GM18511 (cell line): ENCODE measurements around the gene TRAF5.

Experiments
- ATAC-seq: cut with Tn5 transposase; IDR thresholded peaks from one replicate; pipeline ENCODE4 v1.9.1; 2021; ENCODE audit warnings: mild to moderate bottlenecking, moderate library complexity; ENCODE audit not compliant: unreplicated experiment

TRAF5 gene

GRCh38 chr1:211327346-211327921 is 801 bp downstream of the TRAF5 start:
- peak; percentile 40 for ATAC-seq

GRCh38 chr1:211328084-211328694 is 1.6 kb downstream of the TRAF5 start:
- ATAC-seq: no peak

- ATAC-seq: no peak
Measured at GRCh38 chr1:211328866-211329475, 2.3 kb downstream of the TRAF5 start.

DNA sequence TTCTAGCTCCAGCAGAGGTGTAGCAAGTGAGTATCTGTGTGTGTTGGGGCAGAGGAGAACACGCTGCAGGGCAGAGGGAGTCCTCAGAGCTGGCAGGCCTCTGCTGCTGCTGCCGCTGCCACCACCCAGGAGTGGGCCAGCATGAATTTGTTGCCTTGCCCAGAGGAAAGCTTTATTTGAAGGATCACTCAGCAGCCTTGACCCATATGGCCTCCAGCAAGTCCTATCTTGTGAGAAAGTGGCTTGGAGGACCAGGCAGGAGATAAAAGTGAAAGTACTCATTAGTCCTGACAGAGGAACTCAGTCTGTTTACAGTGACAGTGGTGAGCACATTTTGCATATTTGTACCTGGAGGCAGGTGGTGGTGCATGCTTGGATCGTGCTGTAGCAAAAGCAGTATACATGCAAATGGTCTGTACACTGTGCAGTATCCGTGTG is 3.1 kb downstream of the TRAF5 start:
- peak; percentile 51 for ATAC-seq

- no peak for ATAC-seq
Measured at GRCh38 chr1:211330282-211330936, 3.8 kb downstream of the TRAF5 start.

- no peak for ATAC-seq
Measured at GRCh38 chr1:211331011-211331709, 4.5 kb downstream of the TRAF5 start.

- no peak for ATAC-seq
Measured at GRCh38 chr1:211332036-211332616, 5.5 kb downstream of the TRAF5 start.

DNA sequence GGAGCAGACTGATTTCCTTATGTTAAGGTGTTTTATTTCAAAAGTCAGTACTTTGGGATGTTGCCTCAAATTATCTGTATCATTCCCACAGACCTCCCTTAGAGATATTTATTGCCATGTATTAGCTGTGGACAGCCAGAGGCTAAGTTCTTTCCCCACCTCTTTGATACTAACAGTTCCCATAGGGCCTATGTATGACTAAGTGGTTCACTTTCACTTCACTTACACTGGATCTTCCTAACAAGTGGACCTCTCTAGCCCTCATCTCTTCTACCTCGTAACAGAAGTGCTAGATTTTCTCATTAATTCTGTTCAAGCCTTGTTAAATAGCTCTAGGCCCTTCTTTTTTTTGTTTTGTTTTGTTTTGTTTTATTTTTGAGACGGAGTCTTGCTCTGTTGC is 6.2 kb downstream of the TRAF5 start:
- no peak for ATAC-seq

DNA sequence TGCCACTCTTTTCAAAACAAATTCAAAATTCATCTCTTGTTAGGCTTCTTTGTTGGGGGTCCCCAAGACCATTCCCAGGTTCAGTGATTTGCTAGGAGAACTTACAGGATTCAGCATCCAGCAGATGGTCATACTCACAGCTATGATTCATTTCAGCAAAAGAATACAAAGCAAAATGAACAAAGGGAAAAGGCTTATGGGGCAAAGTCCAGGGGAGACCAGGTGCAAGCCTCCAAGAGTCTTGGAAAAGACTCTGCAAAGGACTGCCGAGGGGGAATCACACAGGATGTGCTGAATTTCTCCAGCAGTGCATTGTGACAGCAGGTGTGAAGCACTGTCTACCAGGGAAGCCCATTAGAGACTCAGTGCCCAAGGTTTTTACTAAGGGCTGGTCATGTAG is 7.3 kb downstream of the TRAF5 start:
- ATAC-seq: no peak

DNA sequence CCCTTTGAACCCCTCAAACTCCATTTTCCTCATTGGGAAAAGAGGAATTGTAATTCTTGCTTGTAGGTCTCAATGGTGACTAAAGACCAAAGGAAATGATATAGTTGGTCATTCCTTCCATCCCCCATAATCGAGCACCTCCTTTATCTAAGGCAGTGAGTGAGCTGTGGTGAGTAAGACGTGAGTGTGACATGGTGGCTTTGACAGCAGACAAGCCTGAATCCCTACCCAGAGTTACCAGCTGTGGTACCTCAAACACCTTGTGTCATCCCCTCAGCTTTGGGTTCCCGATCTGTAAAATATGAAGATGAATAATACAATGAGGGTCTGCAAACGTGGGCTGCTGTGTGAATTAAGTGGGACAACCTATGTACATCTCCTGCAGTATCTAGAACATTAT is 8.4 kb downstream of the TRAF5 start:
- no peak for ATAC-seq

DNA sequence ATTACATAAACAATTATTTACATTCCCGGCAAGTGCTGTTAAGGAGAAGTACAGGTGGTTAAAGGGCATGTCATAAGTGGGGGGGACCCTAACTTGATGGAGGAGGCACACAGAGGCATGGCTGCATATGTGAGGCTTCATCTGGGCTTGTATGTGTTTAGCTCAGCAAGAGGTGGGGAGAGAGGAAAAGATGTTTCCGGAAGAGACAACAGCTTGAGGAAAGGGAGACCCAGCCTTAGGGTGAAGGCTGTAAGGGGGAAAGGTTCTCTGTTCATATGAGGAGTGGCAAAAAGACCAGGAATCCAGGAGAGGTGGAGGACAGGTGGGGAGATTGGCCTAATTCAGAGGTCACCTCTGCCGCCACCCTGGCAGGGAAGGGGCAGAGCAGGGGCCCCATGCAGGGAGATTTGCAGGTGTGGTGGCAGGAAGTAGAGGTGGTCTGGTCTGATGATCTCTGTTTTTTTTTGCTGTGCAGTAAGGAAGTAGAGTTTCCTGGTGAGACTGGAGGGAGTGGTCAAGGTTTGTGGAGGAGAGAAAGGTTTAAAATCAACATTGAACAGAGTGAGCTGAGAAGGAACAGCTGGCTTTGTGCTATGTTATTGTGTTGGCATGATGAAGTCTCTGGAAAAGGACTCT is 9.0 kb downstream of the TRAF5 start:
- peak; percentile 92 for ATAC-seq

DNA sequence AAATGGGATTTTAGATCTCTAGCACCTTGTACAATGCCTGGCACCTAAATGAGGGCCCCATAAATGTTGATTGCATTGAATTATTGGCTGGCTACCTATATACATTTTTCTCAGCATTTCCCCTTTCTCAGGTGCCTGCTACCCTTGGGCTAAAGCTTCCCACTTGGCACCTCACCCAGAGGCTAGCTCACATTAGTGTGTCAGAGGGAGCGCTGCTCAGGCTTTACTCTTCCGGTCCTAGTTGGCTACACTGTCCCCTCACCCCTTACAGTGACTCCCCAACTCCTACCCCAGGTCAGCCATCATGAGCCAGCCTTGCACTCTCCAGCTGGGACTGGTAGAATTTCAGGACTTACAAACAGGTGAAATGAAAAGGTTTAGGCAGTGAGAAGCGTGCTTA is 9.5 kb downstream of the TRAF5 start:
- no peak for ATAC-seq

DNA sequence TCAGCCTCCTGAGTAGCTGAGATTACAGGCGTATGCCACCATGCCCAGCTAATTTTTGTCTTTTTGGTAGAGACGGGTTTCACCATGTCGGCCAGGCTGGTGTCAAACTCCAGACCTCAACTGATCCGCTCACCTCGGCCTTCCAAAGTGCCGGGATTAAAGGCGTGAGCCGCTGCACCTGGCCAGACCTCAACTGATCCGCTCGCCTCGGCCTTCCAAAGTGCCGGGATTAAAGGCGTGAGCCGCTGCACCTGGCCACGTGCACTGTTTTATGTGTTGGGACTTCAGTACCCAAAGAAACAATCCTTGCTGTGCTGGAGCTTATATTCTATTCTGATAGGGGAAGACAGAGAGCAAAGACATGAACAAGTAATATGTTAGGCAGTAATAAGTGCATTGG is 10.1 kb downstream of the TRAF5 start:
- ATAC-seq: no peak

- no peak for ATAC-seq
Measured at GRCh38 chr1:211337430-211338223, 11.0 kb downstream of the TRAF5 start.

GRCh38 chr1:211338224-211338620 is 11.6 kb downstream of the TRAF5 start:
- ATAC-seq: no peak

GRCh38 chr1:211339631-211340041 is 13.0 kb downstream of the TRAF5 start:
- ATAC-seq: no peak

- no peak for ATAC-seq
Measured at GRCh38 chr1:211340622-211341507, 14.2 kb downstream of the TRAF5 start.

- no peak for ATAC-seq
Measured at GRCh38 chr1:211341999-211342398, 15.4 kb downstream of the TRAF5 start.

DNA sequence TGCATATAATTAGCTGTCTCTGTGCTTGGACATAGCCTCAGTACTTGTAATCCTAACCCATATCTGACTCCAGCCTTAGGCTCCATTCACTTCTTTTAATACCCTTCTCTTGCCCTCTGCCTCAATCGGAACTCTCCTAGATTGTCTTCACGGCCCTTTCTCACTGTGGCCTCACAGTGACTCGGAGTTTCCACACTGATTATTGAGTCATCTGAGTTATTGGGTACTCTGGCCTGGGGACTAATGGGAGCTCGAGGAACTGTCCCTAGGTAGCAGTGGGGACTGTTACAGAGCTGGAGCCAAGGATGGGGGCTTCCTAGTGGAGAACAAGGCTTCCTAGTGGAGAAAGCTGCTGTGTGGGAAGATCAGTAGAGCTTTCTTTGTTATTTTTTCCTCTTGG is 17.0 kb downstream of the TRAF5 start:
- ATAC-seq: no peak
